ENCODE data around the gene IGF2BP3. TPM values are rescaled to one million over a fixed set of nuclear protein-coding genes. Genes with fewer than 3 reads are reported as not detected.
A peak's percentile ranks its signal among the peaks of the same experiment; 100 is the strongest.
"Not testable (repeated sequence)": the region's sequence is repeated elsewhere in the genome, so short reads cannot be mapped to it uniquely, and the experiment has no call there.

Gene IGF2BP3
- total RNA-seq, 1 experiment from 2014 or later = 51.8 TPM

DNA sequence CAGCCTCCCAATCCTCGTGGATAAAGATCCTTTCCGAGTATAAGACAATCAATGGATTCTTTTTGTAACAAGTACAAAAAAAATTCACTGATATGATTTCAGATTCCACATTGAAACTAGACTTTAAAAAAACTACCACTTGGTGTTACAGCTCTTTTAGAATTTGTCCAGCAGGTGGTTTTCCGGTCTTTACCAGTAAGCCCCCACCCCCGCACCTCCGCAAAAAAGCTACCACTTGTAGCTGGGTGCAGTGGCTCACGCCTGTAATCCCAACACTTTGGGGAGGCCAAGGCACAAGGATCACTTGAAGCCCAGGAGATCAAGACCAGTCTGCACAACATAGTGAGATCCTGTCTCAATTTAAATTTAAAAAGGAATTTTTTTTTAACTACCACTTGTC lies 19.8 kb downstream of the IGF2BP3 start:
- Histone ChIP-seq H3K27me3 (no peaks in the 10 kb centered on the region), H3K9me3 (no peaks in the 10 kb centered on the region), H3K36me3 (peaks cover 53% of the 10 kb centered on the region), H3K4me3 (no peak overlapping the region)
- DNase-seq = no peak

DNA sequence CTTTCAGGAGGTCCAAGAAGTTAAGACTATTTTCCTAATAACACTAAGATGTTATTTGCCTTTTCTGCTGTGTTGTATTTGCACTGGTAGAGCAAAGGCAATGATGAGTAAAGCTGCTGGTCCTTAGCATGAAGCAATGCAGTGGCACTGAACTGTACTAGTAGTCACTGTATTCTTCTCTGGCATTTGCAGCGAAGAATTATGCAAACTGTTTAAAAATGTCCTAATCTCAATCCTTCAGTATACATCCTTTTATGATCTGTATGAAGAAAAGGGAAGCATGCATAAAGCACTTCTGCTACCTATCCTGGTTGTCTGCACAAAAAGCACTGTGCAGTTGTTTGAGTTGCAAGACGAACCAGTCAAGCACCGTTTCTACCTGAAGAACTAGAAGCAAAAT lies 20.4 kb downstream of the IGF2BP3 start:
- no peak overlapping the region for H3K4me3 ChIP-seq
- DNase-seq = no peak
- peaks cover 47% of the 10 kb centered on the region for H3K36me3 ChIP-seq

DNA sequence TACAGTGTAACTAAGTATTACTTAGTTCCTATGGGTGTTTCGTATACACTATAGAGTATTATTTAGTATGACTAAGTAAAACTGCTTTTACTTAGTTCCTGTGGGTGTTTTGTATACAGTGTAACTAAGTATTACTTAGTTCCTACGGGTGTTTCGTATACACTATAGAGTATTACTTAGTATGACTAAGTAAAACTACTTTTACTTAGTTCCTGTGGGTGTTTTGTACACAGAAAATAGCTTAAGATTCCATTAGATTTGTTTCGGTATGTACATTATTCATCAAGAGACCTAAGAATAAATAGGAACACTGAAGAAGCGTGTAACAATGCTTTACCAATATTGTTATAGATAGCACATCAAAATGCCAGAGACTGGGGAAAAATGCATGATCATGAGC lies 25.0 kb downstream of the IGF2BP3 start:
- H3K9me3 ChIP-seq = no peaks in the 10 kb centered on the region
- peaks cover 27% of the 10 kb centered on the region for H3K36me3 ChIP-seq
- H3K27me3 ChIP-seq = no peaks in the 10 kb centered on the region
- H3K4me3 ChIP-seq = no peak overlapping the region
- no peak for DNase-seq

More for the DNA sequence above, 20.4 kb downstream of the IGF2BP3 start:
- no peaks in the 10 kb centered on the region for H3K27me3 ChIP-seq
- no peaks in the 10 kb centered on the region for H3K9me3 ChIP-seq

GRCh38 chr7:23443974-23444373 lies 26.3 kb downstream of the IGF2BP3 start:
- Histone ChIP-seq H3K9me3 (no peaks in the 10 kb centered on the region), H3K36me3 (peaks cover 25% of the 10 kb centered on the region), H3K27me3 (no peaks in the 10 kb centered on the region), H3K4me3 (no peak overlapping the region)
- DNase-seq = no peak

DNA sequence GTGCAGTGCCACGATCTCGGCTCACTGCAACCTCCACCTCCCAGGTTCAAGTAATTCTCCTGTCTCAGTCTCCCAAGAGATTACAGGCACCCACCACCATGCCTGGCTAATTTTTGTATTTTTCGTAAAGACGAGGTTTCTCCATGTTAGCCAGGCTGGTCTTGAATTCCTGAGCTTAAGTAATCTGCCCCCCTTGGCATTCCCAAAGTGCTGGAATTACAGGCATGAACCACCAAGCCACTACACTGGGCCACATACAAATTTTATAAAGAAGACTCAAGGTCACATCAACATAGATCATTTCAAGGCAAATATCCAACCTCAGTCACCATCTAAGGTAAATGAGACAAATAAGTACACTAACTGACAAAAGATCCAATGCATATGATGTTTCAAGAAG lies 32.1 kb downstream of the IGF2BP3 start:
- Histone ChIP-seq H3K9me3 (no peaks in the 10 kb centered on the region), H3K36me3 (peaks cover 24% of the 10 kb centered on the region), H3K27me3 (no peaks in the 10 kb centered on the region), H3K4me3 (no peak overlapping the region)
- DNase-seq = no peak

GRCh38 chr7:23434147-23434917 lies 36.0 kb downstream of the IGF2BP3 start:
- H3K27me3 ChIP-seq = no peaks in the 10 kb centered on the region
- H3K36me3 ChIP-seq = peaks cover 19% of the 10 kb centered on the region
- no peaks in the 10 kb centered on the region for H3K9me3 ChIP-seq
- no peak for DNase-seq
- no peak overlapping the region for H3K4me3 ChIP-seq

- H3K27me3 ChIP-seq = no peaks in the 10 kb centered on the region
- H3K4me3 ChIP-seq = no peak overlapping the region
- H3K9me3 ChIP-seq = no peaks in the 10 kb centered on the region
- DNase-seq = no peak
- H3K36me3 ChIP-seq = peaks cover 14% of the 10 kb centered on the region
Measured at GRCh38 chr7:23431702-23432199, 38.5 kb downstream of the IGF2BP3 start.

DNA sequence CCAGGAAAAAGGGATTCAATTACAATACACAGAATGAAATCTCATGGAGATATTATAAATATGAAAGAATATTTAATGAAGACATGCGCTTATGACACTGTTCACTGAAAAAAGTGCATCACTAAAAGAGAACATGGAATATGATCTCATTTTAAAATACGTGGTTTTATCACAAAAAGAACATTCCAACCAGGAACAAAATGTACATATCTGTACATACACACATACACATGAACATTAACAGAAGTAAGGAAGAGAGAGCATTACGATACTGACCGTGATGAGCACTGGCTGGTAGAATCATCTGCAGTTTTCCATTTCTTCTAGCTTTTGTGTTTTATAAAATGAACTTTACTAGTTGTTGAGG lies 39.4 kb downstream of the IGF2BP3 start:
- peak overlapping the region; percentile 11; the same call in 1 of the 2 replicates for H3K4me3 ChIP-seq
- DNase-seq = no peak
- peaks cover 14% of the 10 kb centered on the region for H3K36me3 ChIP-seq
- H3K9me3 ChIP-seq = no peaks in the 10 kb centered on the region
- no peaks in the 10 kb centered on the region for H3K27me3 ChIP-seq

DNA sequence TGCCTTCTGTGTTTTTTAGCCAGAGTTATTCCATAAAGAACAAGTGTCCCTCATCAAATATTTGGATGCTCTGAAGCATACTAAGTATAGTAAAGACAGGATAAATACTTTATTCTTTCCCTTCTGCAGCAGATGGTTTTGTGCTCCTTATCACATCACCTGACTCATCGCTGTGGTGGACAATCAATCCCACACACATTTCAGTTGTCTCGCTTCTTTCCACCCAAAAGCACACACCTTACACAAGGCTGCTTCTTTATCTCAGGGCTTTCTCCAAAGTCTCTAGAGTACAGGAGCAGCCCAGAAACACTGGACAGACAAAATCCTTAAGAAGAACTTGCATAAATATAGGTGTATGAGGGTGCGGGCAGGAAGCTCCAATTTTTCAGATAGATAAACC lies 43.4 kb downstream of the IGF2BP3 start:
- H3K36me3 ChIP-seq = peaks cover 14% of the 10 kb centered on the region
- H3K4me3 ChIP-seq = no peak overlapping the region
- no peak for DNase-seq
- no peaks in the 10 kb centered on the region for H3K9me3 ChIP-seq
- H3K27me3 ChIP-seq = no peaks in the 10 kb centered on the region

DNA sequence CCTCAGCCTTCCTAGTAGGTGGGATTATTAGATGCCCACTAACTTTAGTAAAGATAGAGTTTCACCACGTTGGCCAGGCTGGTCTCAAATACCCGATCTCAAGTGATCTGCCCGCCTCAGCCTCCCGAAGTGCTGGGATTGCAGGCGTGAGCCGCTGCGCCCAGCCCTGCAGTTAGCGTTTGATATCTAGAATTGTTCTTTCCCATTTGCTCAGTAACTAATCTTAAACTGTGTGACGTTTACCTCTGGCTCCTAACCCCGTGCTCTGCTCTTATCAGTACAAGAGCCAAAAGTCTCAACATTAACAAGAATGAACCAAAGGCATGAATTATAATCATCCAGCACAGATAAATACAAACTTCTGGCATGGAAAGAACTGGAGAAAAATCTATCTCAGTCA lies 47.4 kb downstream of the IGF2BP3 start:
- Histone ChIP-seq H3K27me3 (no peaks in the 10 kb centered on the region), H3K36me3 (peaks cover 17% of the 10 kb centered on the region), H3K9me3 (no peaks in the 10 kb centered on the region), H3K4me3 (no peak overlapping the region)
- no peak for DNase-seq

DNA sequence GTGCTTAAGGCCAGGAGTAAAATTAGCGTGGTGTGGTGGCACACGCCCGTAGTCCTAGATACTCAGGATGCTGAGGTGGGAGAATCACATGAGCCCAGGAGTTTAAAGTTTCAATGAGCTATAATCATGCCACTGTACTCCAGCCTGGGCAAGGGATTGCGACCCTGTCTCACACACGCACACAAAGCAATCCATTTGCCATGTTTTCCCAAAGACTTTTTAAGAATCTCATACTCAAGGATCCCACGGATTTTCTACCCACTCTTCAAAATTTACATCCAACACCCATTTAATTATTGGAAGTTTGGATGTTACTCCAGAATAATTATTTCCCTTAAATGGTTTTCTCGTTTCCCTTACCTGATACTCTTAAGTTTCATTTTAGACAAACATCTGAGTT lies 47.9 kb downstream of the IGF2BP3 start:
- Histone ChIP-seq H3K4me3 (no peak overlapping the region), H3K27me3 (no peaks in the 10 kb centered on the region)

DNA sequence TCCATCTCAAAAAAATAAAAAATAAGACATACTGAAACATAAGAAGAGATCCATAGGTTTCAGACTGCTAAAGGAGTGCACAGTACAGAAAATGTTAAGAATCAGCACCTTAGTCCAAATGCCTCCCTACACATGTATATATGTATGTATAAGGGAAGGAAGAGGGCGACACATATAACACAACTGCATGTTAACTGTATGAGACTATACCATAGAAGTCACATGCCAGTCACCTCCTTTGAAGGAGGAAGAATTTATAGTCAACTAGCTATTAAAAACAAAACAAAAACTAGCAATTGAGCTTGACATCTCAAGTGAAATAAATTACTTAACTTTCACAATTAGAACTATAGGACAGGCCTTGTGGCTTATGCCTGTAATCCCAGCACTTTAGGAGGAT lies 50.4 kb downstream of the IGF2BP3 start:
- no peak for DNase-seq
- H3K36me3 ChIP-seq = peaks cover 27% of the 10 kb centered on the region
- H3K9me3 ChIP-seq = no peaks in the 10 kb centered on the region
- no peaks in the 10 kb centered on the region for H3K27me3 ChIP-seq
- no peak overlapping the region for H3K4me3 ChIP-seq

More for the DNA sequence above, 47.9 kb downstream of the IGF2BP3 start:
- Histone ChIP-seq H3K36me3 (peaks cover 19% of the 10 kb centered on the region), H3K9me3 (no peaks in the 10 kb centered on the region)
- no peak for DNase-seq

DNA sequence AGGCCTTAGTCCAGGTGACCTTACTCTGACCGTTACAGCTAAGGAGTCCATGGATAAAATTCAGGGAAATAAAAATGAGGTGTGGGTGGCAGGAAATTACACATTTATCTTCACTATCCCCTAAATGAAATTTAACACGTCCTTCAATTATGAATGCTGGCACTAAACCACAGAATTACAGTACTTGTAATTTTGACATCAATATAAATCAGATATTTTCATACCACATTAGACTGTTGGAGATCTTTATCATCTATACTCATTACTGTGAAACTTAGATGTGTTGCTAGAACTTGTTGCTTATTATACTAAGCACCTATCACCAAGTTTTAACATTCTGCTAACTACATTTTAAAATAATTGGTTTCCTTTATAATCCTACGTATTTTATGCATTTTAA lies 51.1 kb downstream of the IGF2BP3 start:
- H3K36me3 ChIP-seq = peaks cover 31% of the 10 kb centered on the region
- no peak overlapping the region for H3K4me3 ChIP-seq
- H3K9me3 ChIP-seq = no peaks in the 10 kb centered on the region
- no peak for DNase-seq
- H3K27me3 ChIP-seq = no peaks in the 10 kb centered on the region

DNA sequence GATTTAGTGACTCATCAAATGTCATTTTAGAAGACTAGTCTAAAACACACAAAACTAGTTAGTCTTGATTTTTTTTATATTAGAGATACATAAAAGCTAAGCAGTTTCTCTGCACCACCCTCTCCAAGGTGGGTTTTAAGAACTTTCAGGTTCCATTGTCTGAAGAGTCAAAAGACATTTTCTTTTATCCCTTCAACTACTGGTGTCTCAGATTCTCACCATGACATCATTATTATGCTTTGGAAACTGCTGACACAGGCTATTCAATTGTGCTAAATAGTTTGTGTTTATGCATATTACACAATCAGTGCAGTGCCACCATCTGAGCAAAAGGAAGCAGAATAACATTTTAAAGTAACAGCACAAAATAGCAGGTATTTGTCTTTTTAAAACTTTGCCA lies 52.2 kb downstream of the IGF2BP3 start:
- no peak overlapping the region for H3K4me3 ChIP-seq
- H3K36me3 ChIP-seq = peaks cover 41% of the 10 kb centered on the region
- no peaks in the 10 kb centered on the region for H3K9me3 ChIP-seq
- no peaks in the 10 kb centered on the region for H3K27me3 ChIP-seq
- DNase-seq = no peak

- no peak overlapping the region for H3K4me3 ChIP-seq
- H3K9me3 ChIP-seq = no peaks in the 10 kb centered on the region
- no peak for DNase-seq
- peaks cover 63% of the 10 kb centered on the region for H3K36me3 ChIP-seq
- H3K27me3 ChIP-seq = no peaks in the 10 kb centered on the region
Measured at GRCh38 chr7:23415198-23415597, 55.1 kb downstream of the IGF2BP3 start.

DNA sequence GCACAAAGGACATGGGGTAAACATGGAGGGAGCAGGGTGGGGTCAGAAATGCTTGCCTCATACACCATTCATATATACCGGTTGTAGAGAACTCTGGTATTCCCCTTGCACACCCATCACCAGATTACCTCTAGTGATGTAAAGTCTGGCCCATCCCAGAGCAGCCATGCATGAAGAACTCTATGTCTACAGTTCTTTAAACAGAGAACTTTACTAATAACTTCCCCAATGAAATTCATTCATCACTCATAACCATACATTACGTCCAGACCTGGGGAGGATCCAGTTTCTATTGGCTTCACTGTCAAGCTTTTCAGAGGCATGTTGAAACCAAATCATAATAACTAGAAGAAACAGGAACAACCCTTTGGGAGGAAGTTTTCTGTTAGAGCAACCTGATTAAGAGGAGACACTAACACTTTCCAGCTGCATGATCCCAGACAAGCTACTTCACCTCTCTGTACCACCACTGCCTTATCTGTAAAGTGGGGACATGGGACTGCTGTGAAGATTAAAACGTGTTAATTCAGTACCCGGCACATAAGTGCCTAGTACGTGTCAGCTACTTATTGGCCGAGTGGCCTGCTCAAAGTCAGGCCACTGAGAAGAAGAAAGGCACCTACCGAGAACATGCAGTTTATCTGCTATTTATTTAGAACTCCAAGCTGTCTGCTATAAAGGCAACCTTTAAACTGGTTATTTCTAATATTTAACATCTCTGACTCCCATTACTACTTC lies 59.7 kb downstream of the IGF2BP3 start:
- no peak for DNase-seq
- H3K27me3 ChIP-seq = no peaks in the 10 kb centered on the region
- H3K36me3 ChIP-seq = peaks cover 84% of the 10 kb centered on the region
- H3K9me3 ChIP-seq = peaks cover 5% of the 10 kb centered on the region; the same call in 1 of the 2 replicates
- H3K4me3 ChIP-seq = no peak overlapping the region

DNA sequence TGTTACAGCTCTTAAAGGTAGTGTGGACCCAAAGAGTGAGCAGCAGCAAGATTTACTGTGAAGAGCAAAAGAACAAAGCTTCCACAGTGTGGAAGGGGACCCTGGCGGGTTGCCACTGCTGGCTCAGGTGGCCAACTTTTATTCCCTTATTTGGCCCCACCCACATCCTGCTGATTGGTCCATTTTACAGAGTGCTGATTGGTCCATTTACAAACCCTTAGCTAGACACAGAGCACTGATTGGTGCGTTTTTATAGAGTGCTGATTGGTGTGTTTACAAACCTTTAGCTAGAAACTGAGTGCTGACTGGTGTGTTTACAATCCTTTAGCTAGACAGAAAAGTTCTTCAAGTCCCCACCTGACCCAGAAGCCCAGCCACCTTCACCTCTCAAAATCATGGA lies 63.7 kb downstream of the IGF2BP3 start:
- H3K4me3 ChIP-seq, DNase-seq, H3K9me3 ChIP-seq, H3K27me3 ChIP-seq: not testable (repeated sequence)
- H3K36me3 ChIP-seq = peaks cover 86% of the 10 kb centered on the region

DNA sequence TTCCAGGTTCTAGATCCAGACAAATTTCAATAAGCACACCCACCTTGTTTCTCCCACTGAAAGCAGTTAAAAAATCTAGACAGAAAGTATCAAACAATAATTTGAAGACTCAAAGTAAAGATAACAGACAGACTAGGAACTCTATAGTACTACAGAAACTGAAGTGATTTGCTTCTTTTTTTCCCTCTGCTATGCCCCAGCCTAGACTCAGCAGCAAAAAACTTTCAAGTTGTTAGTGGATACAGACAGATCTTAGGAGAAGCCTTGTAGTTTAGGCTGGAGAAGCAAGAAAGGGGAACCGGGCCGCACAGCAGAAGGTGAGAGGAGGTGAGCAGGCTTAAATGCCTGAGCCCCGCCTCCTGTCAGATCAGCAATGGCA lies 65.1 kb downstream of the IGF2BP3 start:
- no peak overlapping the region for H3K4me3 ChIP-seq
- peaks cover 85% of the 10 kb centered on the region for H3K36me3 ChIP-seq
- no peaks in the 10 kb centered on the region for H3K27me3 ChIP-seq
- DNase-seq = no peak
- peaks cover 5% of the 10 kb centered on the region; the same call in 1 of the 2 replicates for H3K9me3 ChIP-seq

Measured in MG63 (cell line).